T-helper 17 cell (primary cell): ENCODE data around the gene SPAM1. TPM values are rescaled to one million over a fixed set of nuclear protein-coding genes. Genes with fewer than 3 reads are reported as not detected.

Experiments used
- total RNA-seq, 4 donors: library from RNA in 2 of 4; stranded (reverse) in 2 of 4; gene quantifications; one replicate each; pipeline ENCODE4 v1.2.3 and lab custom pipeline; 2022 to 2026

SPAM1 gene
- total RNA-seq, 2 donors from 2014 or later = not detected

Other genes starting within 250 kb of the SPAM1 start
- gene WASL, start 176.2 kb upstream of the SPAM1 start, total RNA-seq = 1 to 10 TPM; 9.5 to 10.0 TPM
- gene HYAL4, start 80.1 kb upstream of the SPAM1 start, total RNA-seq = not detected
- gene TMEM229A, start 107.8 kb downstream of the SPAM1 start, total RNA-seq = not detected